Calu3 (cell line): ENCODE results near the gene ROBO3. TPM values are rescaled to one million over a fixed set of nuclear protein-coding genes. Genes with fewer than 3 reads are reported as not detected.

Experiments
- BruUV-seq: library from RNA; stranded (reverse); fragments of 400-500 nt; replicated peaks from 2 replicates; lab custom pipeline; 2021; lab: Mats Ljungman, UMichigan
- CTCF ChIA-PET: fragments of 300-600 bp; sonication (Branson Sonifier 250); formaldehyde crosslinking; loops from one replicate; lab custom pipeline; 2022; ENCODE audit warnings: antibody characterized with exemption; lab: Charles Lee
- DNase-seq: peaks from one replicate; pipeline ENCODE4 v3.0.0; 2022
- H3K27ac Mint-ChIP-seq: one replicate; pipeline ENCODE4 v1.8.0; 2022; ENCODE audit warnings: mixed read lengths; ENCODE audit not compliant: unreplicated experiment
- H3K27me3 Mint-ChIP-seq: one replicate; pipeline ENCODE4 v1.8.0; 2022; ENCODE audit warnings: mixed read lengths; ENCODE audit not compliant: unreplicated experiment
- H3K36me3 Mint-ChIP-seq: one replicate; pipeline ENCODE4 v1.8.0; 2022; ENCODE audit warnings: mild to moderate bottlenecking, moderate library complexity, mixed read lengths; ENCODE audit not compliant: insufficient read depth, unreplicated experiment
- H3K4me1 Mint-ChIP-seq: one replicate; pipeline ENCODE4 v1.8.0; 2022; ENCODE audit warnings: mild to moderate bottlenecking, low read depth, mixed read lengths; ENCODE audit not compliant: unreplicated experiment
- H3K4me3 Mint-ChIP-seq: one replicate; pipeline ENCODE4 v1.8.0; 2022; ENCODE audit warnings: mild to moderate bottlenecking, low read depth, moderate library complexity, mixed read lengths; ENCODE audit not compliant: unreplicated experiment
- H3K9me3 Mint-ChIP-seq: one replicate; pipeline ENCODE4 v1.8.0; 2022; ENCODE audit warnings: low read depth, mixed read lengths; ENCODE audit not compliant: unreplicated experiment
- CTCF ChIP-seq: fragments of 200-600 bp; IDR thresholded peaks from one replicate; pipeline ENCODE4 v1.8.0; 2022; ENCODE audit warnings: antibody characterized with exemption; ENCODE audit not compliant: unreplicated experiment
- intact Hi-C: fragments of 100-400 bp; cut with micrococcal nuclease; formaldehyde crosslinking; loops from one replicate; pipeline ENCODE4 v1.10.0; 2022; ENCODE audit not compliant: unreplicated experiment
- total RNA-seq: library from RNA; stranded (reverse); gene quantifications from 2 replicates; pipeline ENCODE4 v1.2.3, GENCODE V29; 2022

The ROBO3 gene
- total RNA-seq, 1 experiment from 2014 or later, result 0.99 TPM

GRCh38 chr11:124930799-124931198 lies 65.6 kb downstream of the ROBO3 start:
- BruUV-seq, result no TSS peak
- H3K4me3 Mint-ChIP-seq, result no peak overlapping the region
- CTCF ChIA-PET, result no interaction called here

More at GRCh38 chr11:124930799-124931198, 65.6 kb downstream of the ROBO3 start:
- Mint-ChIP-seq H3K9me3 (no peaks in the 10 kb centered on the region), H3K27me3 (peaks cover 31% of the 10 kb centered on the region), H3K36me3 (no peaks in the 10 kb centered on the region), H3K27ac (no peak overlapping the region), H3K4me1 (no peaks in the 10 kb centered on the region)
- intact Hi-C loops, result no loop called here
- no peak for TF ChIP-seq CTCF
- DNase-seq, result no peak

Other genes starting within 250 kb of the ROBO3 start
- gene TBRG1, start 242.6 kb upstream of the ROBO3 start, total RNA-seq, result 18.8 and 19.1 TPM in 2 replicates
- gene SIAE, start 191.7 kb upstream of the ROBO3 start, total RNA-seq, result 8.4 and 10.0 TPM in 2 replicates
- 5.4 and 5.6 TPM in 2 replicates for gene SPA17, start 191.5 kb upstream of the ROBO3 start, total RNA-seq
- 5.8 and 6.0 TPM in 2 replicates for gene NRGN, start 125.5 kb upstream of the ROBO3 start, total RNA-seq
- not detected in 2 replicates for gene VSIG2, start 113.2 kb upstream of the ROBO3 start, total RNA-seq
- gene ESAM, start 103.1 kb upstream of the ROBO3 start, total RNA-seq, result 1.0 and 1.1 TPM in 2 replicates
- 12.6 and 13.0 TPM in 2 replicates for gene MSANTD2, start 65.0 kb upstream of the ROBO3 start, total RNA-seq
- gene ROBO4, start 32.4 kb downstream of the ROBO3 start, total RNA-seq, result not detected in 2 replicates
- not detected in 2 replicates for gene HEPN1, start 53.8 kb downstream of the ROBO3 start, total RNA-seq
- gene HEPACAM, start 70.6 kb downstream of the ROBO3 start, total RNA-seq, result not detected in 2 replicates
- 2.3 TPM in 2 replicates for gene CCDC15, start 88.8 kb downstream of the ROBO3 start, total RNA-seq
- gene SLC37A2, start 197.9 kb downstream of the ROBO3 start, total RNA-seq, result 2.5 and 4.3 TPM in 2 replicates
- gene TMEM218, start 246.2 kb downstream of the ROBO3 start, total RNA-seq, result 10.0 and 14.5 TPM in 2 replicates